BLaER1 treated with 17β-estradiol and CSF1 and Interleukin-3, amounts not matched to agents 10 nM and 100 nM (cell line): Measurements from ENCODE around the gene ZNF532.
A peak's percentile ranks its signal among the peaks of the same experiment; 100 is the strongest.

Source experiments
- H3K27ac ChIP-seq, 11 experiments: shearing (Covaris generic); formaldehyde crosslinking; 2 replicates each; pipeline ENCODE4 v1.8.1; 2022
- H3K27me3 ChIP-seq, 11 experiments: shearing (Covaris generic); formaldehyde crosslinking; 2 replicates each; pipeline ENCODE4 v1.8.1; 2022
- H3K36me3 ChIP-seq, 11 experiments: shearing (Covaris generic); formaldehyde crosslinking; 2 replicates each; pipeline ENCODE4 v1.8.1; 2022
- H3K4me1 ChIP-seq, 10 experiments: shearing (Covaris generic); formaldehyde crosslinking; 2 replicates each; pipeline ENCODE4 v1.8.1; 2022
- H3K4me2 ChIP-seq, 11 experiments: shearing (Covaris generic); formaldehyde crosslinking; 2 replicates each; pipeline ENCODE4 v1.8.1; 2022
- H3K4me3 ChIP-seq, 10 experiments: shearing (Covaris generic); formaldehyde crosslinking; 2 replicates each; pipeline ENCODE4 v1.8.1; 2022
- H3K9ac ChIP-seq, 11 experiments: shearing (Covaris generic); formaldehyde crosslinking; 2 replicates each; pipeline ENCODE4 v1.8.1; 2022
- H3K9me3 ChIP-seq, 11 experiments: shearing (Covaris generic); formaldehyde crosslinking; replicated peaks in 1 of 11; 2 replicates each; pipeline ENCODE4 v1.8.1; 2022
- H4K20me1 ChIP-seq, 11 experiments: shearing (Covaris generic); formaldehyde crosslinking; 2 replicates each; pipeline ENCODE4 v1.8.1; 2022
- Cebpa-rat ChIP-seq, 11 experiments: shearing (Covaris generic); IDR thresholded peaks; 2 replicates each; pipeline ENCODE4 v1.8.1; 2022

Gene ZNF532

GRCh38 chr18:58896734-58897508 lies 32.2 kb downstream of the ZNF532 start:
- peaks cover 7 to 19% (median 15%) of the 10 kb centered on the region in 10 experiments for H3K4me1 ChIP-seq
- H3K4me3 ChIP-seq: no peak overlapping the region
- TF ChIP-seq Cebpa-rat (IDR thresholded peaks at IDR 0.05): no peak
- H3K4me2 ChIP-seq: peak overlapping the region; percentile 36 to 76 (median 53); a peak in 20 of 22 replicates
- no peak overlapping the region for H3K27ac ChIP-seq
- H3K27me3 ChIP-seq: peaks cover 19 to 63% (median 43%) of the 10 kb centered on the region in 11 experiments
- no peak overlapping the region for H3K9ac ChIP-seq
- H3K9me3 ChIP-seq: no peaks in the 10 kb centered on the region
- no peaks in the 10 kb centered on the region for H3K36me3 ChIP-seq
- H4K20me1 ChIP-seq: peaks cover 0 to 7% (median 0%) of the 10 kb centered on the region in 11 experiments; a peak in 1 of 22 replicates

GRCh38 chr18:58898010-58898799 lies 33.5 kb downstream of the ZNF532 start:
- no peak overlapping the region for H3K9ac ChIP-seq
- no peak for TF ChIP-seq Cebpa-rat (IDR thresholded peaks at IDR 0.05)

GRCh38 chr18:58900015-58900649 lies 35.5 kb downstream of the ZNF532 start:
- no peak overlapping the region for H3K27ac ChIP-seq
- 0 out of 22 replicates have a peak overlapping the region, but pooled peaks of 1 of the 11 experiments have one; percentile 7 for H3K4me2 ChIP-seq
- no peak overlapping the region for H3K9ac ChIP-seq
- peaks cover 0 to 7% (median 0%) of the 10 kb centered on the region in 11 experiments; a peak in 1 of 22 replicates for H4K20me1 ChIP-seq
- H3K27me3 ChIP-seq: peaks cover 13 to 35% (median 21%) of the 10 kb centered on the region in 11 experiments; a peak in 21 of 22 replicates
- no peak for TF ChIP-seq Cebpa-rat (IDR thresholded peaks at IDR 0.05)
- H3K9me3 ChIP-seq: no peaks in the 10 kb centered on the region
- no peaks in the 10 kb centered on the region for H3K36me3 ChIP-seq
- H3K4me1 ChIP-seq: peaks cover 7 to 25% (median 17%) of the 10 kb centered on the region in 10 experiments
- H3K4me3 ChIP-seq: no peak overlapping the region

More at GRCh38 chr18:58898010-58898799, 33.5 kb downstream of the ZNF532 start:
- Histone ChIP-seq H3K4me3 (no peak overlapping the region), H3K9me3 (no peaks in the 10 kb centered on the region), H3K27ac (no peak overlapping the region), H3K4me1 (peaks cover 7 to 24% (median 17%) of the 10 kb centered on the region in 10 experiments), H4K20me1 (peaks cover 0 to 7% (median 0%) of the 10 kb centered on the region in 11 experiments; a peak in 1 of 22 replicates), H3K27me3 (peaks cover 19 to 53% (median 38%) of the 10 kb centered on the region in 11 experiments), H3K36me3 (no peaks in the 10 kb centered on the region), H3K4me2 (no peak overlapping the region)

GRCh38 chr18:58901143-58901542 lies 36.5 kb downstream of the ZNF532 start:
- Histone ChIP-seq H4K20me1 (peaks cover 0 to 6% (median 0%) of the 10 kb centered on the region in 11 experiments; a peak in 1 of 22 replicates), H3K36me3 (no peaks in the 10 kb centered on the region), H3K27ac (no peak overlapping the region), H3K9me3 (no peaks in the 10 kb centered on the region), H3K9ac (no peak overlapping the region), H3K27me3 (peaks cover 5 to 25% (median 11%) of the 10 kb centered on the region in 11 experiments; a peak in 17 of 22 replicates), H3K4me3 (no peak overlapping the region), H3K4me2 (no peak overlapping the region), H3K4me1 (peaks cover 7 to 18% (median 15%) of the 10 kb centered on the region in 10 experiments)
- TF ChIP-seq Cebpa-rat (IDR thresholded peaks at IDR 0.05): no peak

GRCh38 chr18:58901783-58902182 lies 37.1 kb downstream of the ZNF532 start:
- Histone ChIP-seq H3K9me3 (no peaks in the 10 kb centered on the region), H3K4me1 (peaks cover 1 to 12% (median 9%) of the 10 kb centered on the region in 10 experiments), H3K4me2 (no peak overlapping the region), H4K20me1 (peaks cover 0 to 5% (median 0%) of the 10 kb centered on the region in 11 experiments; a peak in 1 of 22 replicates), H3K9ac (no peak overlapping the region), H3K27me3 (peaks cover 0 to 19% (median 7%) of the 10 kb centered on the region in 11 experiments; a peak in 14 of 22 replicates), H3K27ac (no peak overlapping the region), H3K4me3 (no peak overlapping the region), H3K36me3 (no peaks in the 10 kb centered on the region)
- no peak for TF ChIP-seq Cebpa-rat (IDR thresholded peaks at IDR 0.05)

GRCh38 chr18:58902961-58903360 lies 38.3 kb downstream of the ZNF532 start:
- Histone ChIP-seq H3K36me3 (no peaks in the 10 kb centered on the region), H3K27me3 (peaks cover 0 to 19% (median 6%) of the 10 kb centered on the region in 11 experiments; a peak in 7 of 22 replicates), H3K27ac (no peak overlapping the region), H3K9ac (no peak overlapping the region), H3K9me3 (no peaks in the 10 kb centered on the region), H3K4me1 (peaks cover 0 to 8% (median 0%) of the 10 kb centered on the region in 10 experiments; a peak in 3 of 20 replicates), H3K4me2 (peak overlapping the region in 1 of 11 experiments; percentile 55; a peak in 3 of 22 replicates), H3K4me3 (no peak overlapping the region), H4K20me1 (0 out of 22 replicates have a peak, but pooled peaks cover 0 to 5% (median 0%) of the 10 kb centered on the region in 11 experiments)
- TF ChIP-seq Cebpa-rat (IDR thresholded peaks at IDR 0.05): no peak

- peaks cover 0 to 8% (median 0%) of the 10 kb centered on the region in 10 experiments; a peak in 3 of 20 replicates for H3K4me1 ChIP-seq
- H3K36me3 ChIP-seq: no peaks in the 10 kb centered on the region
- H3K27ac ChIP-seq: no peak overlapping the region
- no peak for TF ChIP-seq Cebpa-rat (IDR thresholded peaks at IDR 0.05)
- H3K4me3 ChIP-seq: no peak overlapping the region
- 0 out of 22 replicates have a peak, but pooled peaks cover 0 to 5% (median 0%) of the 10 kb centered on the region in 11 experiments for H4K20me1 ChIP-seq
- no peak overlapping the region for H3K9ac ChIP-seq
- H3K4me2 ChIP-seq: no peak overlapping the region
- H3K9me3 ChIP-seq: no peaks in the 10 kb centered on the region
- peaks cover 0 to 14% (median 4%) of the 10 kb centered on the region in 11 experiments; a peak in 7 of 22 replicates for H3K27me3 ChIP-seq
Observed at GRCh38 chr18:58903533-58903932, 38.9 kb downstream of the ZNF532 start.

- H4K20me1 ChIP-seq: no peaks in the 10 kb centered on the region
- no peak overlapping the region for H3K9ac ChIP-seq
- no peak overlapping the region for H3K4me2 ChIP-seq
- TF ChIP-seq Cebpa-rat (IDR thresholded peaks at IDR 0.05): no peak
- no peak overlapping the region for H3K27ac ChIP-seq
- H3K4me1 ChIP-seq: peaks cover 0 to 8% (median 0%) of the 10 kb centered on the region in 10 experiments; a peak in 3 of 20 replicates
- H3K27me3 ChIP-seq: 0 out of 22 replicates have a peak, but pooled peaks cover 0 to under 1% (median 0%) of the 10 kb centered on the region in 11 experiments
- no peaks in the 10 kb centered on the region for H3K36me3 ChIP-seq
- no peak overlapping the region for H3K4me3 ChIP-seq
- H3K9me3 ChIP-seq: no peaks in the 10 kb centered on the region
Observed at GRCh38 chr18:58905777-58906428, 41.2 kb downstream of the ZNF532 start.
